ENCODE results near the gene CORO2B. TPM values are rescaled to one million over a fixed set of nuclear protein-coding genes. Genes with fewer than 3 reads are reported as not detected.

The CORO2B gene
- total and polyA plus RNA-seq, 2 experiments from 2014 or later = 1.6 to 4.6 TPM

- TF ChIP-seq, protein P1, sequence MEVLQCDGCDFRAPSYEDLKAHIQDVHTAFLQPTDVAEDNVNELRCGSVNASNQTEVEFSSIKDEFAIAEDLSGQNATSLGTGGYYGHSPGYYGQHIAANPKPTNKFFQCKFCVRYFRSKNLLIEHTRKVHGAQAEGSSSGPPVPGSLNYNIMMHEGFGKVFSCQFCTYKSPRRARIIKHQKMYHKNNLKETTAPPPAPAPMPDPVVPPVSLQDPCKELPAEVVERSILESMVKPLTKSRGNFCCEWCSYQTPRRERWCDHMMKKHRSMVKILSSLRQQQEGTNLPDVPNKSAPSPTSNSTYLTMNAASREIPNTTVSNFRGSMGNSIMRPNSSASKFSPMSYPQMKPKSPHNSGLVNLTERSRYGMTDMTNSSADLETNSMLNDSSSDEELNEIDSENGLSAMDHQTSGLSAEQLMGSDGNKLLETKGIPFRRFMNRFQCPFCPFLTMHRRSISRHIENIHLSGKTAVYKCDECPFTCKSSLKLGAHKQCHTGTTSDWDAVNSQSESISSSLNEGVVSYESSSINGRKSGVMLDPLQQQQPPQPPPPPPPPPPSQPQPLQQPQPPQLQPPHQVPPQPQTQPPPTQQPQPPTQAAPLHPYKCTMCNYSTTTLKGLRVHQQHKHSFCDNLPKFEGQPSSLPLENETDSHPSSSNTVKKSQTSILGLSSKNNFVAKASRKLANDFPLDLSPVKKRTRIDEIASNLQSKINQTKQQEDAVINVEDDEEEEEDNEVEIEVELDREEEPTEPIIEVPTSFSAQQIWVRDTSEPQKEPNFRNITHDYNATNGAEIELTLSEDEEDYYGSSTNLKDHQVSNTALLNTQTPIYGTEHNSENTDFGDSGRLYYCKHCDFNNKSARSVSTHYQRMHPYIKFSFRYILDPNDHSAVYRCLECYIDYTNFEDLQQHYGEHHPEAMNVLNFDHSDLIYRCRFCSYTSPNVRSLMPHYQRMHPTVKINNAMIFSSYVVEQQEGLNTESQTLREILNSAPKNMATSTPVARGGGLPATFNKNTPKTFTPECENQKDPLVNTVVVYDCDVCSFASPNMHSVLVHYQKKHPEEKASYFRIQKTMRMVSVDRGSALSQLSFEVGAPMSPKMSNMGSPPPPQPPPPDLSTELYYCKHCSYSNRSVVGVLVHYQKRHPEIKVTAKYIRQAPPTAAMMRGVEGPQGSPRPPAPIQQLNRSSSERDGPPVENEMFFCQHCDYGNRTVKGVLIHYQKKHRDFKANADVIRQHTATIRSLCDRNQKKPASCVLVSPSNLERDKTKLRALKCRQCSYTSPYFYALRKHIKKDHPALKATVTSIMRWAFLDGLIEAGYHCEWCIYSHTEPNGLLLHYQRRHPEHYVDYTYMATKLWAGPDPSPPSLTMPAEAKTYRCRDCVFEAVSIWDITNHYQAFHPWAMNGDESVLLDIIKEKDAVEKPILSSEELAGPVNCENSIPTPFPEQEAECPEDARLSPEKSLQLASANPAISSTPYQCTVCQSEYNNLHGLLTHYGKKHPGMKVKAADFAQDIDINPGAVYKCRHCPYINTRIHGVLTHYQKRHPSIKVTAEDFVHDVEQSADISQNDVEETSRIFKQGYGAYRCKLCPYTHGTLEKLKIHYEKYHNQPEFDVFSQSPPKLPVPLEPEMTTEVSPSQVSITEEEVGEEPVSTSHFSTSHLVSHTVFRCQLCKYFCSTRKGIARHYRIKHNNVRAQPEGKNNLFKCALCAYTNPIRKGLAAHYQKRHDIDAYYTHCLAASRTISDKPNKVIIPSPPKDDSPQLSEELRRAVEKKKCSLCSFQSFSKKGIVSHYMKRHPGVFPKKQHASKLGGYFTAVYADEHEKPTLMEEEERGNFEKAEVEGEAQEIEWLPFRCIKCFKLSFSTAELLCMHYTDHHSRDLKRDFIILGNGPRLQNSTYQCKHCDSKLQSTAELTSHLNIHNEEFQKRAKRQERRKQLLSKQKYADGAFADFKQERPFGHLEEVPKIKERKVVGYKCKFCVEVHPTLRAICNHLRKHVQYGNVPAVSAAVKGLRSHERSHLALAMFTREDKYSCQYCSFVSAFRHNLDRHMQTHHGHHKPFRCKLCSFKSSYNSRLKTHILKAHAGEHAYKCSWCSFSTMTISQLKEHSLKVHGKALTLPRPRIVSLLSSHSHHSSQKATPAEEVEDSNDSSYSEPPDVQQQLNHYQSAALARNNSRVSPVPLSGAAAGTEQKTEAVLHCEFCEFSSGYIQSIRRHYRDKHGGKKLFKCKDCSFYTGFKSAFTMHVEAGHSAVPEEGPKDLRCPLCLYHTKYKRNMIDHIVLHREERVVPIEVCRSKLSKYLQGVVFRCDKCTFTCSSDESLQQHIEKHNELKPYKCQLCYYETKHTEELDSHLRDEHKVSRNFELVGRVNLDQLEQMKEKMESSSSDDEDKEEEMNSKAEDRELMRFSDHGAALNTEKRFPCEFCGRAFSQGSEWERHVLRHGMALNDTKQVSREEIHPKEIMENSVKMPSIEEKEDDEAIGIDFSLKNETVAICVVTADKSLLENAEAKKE (CRISPR knock-in tag; IDR thresholded peaks at IDR 0.05) = no peak
- TF ChIP-seq EZH2 (IDR thresholded peaks at IDR 0.05; ENCODE audit: low read depth, unreplicated experiment) = no peak
- TF ChIP-seq EZH2phosphoT487 (IDR thresholded peaks at IDR 0.05; ENCODE audit: unreplicated experiment) = no peak
- no peak for TF ChIP-seq ZNF331 (CRISPR knock-in tag; IDR thresholded peaks at IDR 0.05; ENCODE audit: low read depth)
- no peak for TF ChIP-seq JUNB (IDR thresholded peaks at IDR 0.05; ENCODE audit: unreplicated experiment)
- TF ChIP-seq POLR2AphosphoS5 (IDR thresholded peaks at IDR 0.05; ENCODE audit: low read depth) = no peak
- no peak for TF ChIP-seq CREB1 (CRISPR knock-in tag; IDR thresholded peaks at IDR 0.05; ENCODE audit: low read depth)
- no peak for TF ChIP-seq ETS1 (IDR thresholded peaks at IDR 0.05)
- TF ChIP-seq STAT1 (IDR thresholded peaks at IDR 0.05; ENCODE audit: unreplicated experiment) = no peak
- TF ChIP-seq ZNF114 (CRISPR knock-in tag; IDR thresholded peaks at IDR 0.05) = no peak
- TF ChIP-seq CTCF (conservative IDR thresholded peaks at IDR 0.05; ENCODE audit: low read depth in 2 of 2) = no peak
Observed at GRCh38 chr15:68542348-68542747, 36.4 kb upstream of the CORO2B start (continued).

All from GM23338 (cell line).